T-helper 22 cell (primary cell): Measurements from ENCODE around the gene SPHK2.
"Not testable (repeated sequence)": the region's sequence is repeated elsewhere in the genome, so short reads cannot be mapped to it uniquely, and the experiment has no call there.

Source experiments
- DNase-seq: peaks from one replicate; pipeline ENCODE4 v3.0.0-alpha.2; 2020; ENCODE audit warnings: low read depth

The SPHK2 gene

GRCh38 chr19:48660852-48661710 is 41.8 kb downstream of the SPHK2 start:
- DNase-seq: peak; percentile 56

- DNase-seq: no peak
Observed at GRCh38 chr19:48661711-48662090, 42.4 kb downstream of the SPHK2 start.

GRCh38 chr19:48663667-48664066 is 44.4 kb downstream of the SPHK2 start:
- no peak for DNase-seq

DNA sequence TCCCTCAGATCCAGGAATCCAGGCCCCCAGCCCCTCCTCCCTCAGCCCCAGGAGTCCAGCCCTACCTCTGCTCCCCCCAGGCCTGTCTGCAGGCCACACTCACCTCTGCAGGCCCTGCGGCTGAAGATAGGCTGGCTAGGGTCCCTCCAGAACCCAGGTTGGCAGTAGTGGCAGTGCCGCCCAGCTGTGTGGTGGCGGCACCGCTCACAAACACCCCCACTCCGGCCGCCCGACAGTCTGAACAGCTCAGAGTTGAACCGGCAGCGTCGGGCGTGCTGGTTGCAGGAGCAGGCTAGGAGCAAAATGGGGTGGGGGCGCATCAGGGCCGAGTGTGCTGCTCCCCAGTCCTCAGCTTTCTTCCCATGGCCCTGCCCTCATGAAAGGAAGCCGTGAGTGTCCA is 45.2 kb downstream of the SPHK2 start:
- no peak for DNase-seq

DNA sequence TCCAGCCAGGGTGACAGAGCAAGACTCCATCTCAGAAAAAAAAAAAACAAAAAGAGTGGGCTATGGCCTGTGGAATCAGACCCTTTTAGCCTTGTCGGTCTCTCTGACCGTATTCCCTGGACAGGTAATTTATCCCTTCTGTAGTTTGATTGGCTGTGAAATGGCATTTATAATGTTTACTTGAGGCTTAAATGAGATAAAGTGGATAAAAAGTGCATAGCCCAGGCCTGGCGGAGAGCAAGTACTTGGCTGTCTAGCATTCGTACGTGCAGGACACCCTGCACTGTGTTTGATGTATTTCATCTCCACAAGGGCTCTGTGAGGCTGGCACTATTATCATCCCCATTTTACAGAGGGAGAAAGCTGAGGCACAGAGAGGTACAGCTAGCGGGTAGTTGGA is 46.5 kb downstream of the SPHK2 start:
- no peak for DNase-seq

DNA sequence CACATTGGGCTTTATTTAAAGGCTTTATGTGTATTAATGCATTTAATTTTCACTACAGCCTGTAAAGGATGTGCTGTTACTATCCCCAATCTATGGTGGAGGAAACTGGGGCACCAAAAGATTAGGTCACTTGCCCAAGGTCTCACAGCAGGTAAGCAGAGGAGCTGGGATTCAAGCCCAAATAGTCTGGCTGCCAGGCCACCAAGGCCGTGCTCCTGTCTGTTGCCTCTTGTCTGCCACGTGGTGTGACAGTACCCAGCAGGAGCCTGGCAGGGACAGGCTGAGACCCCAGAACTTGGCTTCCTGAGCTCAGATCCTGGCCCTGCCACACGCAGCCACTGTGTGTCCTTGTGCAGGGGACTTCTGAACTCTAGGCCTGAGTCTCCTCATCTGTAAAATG is 49.0 kb downstream of the SPHK2 start:
- DNase-seq: no peak

GRCh38 chr19:48668761-48669160 is 49.5 kb downstream of the SPHK2 start:
- no peak for DNase-seq

- no peak for DNase-seq
Observed at GRCh38 chr19:48669903-48670668, 50.8 kb downstream of the SPHK2 start.

DNA sequence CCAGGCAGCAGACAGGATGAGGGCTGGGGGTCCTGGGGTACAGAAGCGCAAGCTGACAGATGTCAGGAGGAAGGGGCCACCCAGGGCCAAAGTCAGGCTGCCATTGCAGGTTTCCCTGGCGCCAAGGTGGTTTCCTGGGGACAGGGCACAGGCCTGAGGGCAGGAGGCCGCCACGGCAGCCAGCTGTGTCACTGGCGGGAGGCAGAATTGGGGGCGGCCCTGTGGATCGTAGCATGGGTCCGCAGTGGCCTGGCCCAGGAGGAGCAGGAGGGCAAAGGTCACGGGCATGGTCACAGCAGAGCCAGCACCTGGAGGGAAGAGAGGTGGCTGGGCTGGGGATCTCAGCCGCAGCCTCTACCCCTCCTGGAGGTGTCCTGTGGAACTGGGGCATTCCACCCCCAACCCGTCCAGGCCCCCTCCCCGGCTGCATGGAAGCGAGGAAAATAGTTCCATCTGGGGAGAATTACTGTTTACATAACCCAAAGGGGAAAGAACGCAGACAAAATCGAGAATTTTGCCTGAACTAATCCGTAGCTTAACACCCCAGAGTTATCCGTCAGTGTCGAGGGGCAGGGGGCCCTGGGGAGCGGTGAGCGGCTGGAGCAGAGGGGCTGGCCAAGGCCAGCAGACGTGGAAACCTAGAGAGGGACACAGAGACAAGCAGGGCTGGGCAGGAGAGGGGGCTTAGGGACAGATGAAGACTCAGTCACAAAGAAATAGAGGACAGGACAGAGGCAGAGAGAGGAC is 51.6 kb downstream of the SPHK2 start:
- DNase-seq: no peak

DNA sequence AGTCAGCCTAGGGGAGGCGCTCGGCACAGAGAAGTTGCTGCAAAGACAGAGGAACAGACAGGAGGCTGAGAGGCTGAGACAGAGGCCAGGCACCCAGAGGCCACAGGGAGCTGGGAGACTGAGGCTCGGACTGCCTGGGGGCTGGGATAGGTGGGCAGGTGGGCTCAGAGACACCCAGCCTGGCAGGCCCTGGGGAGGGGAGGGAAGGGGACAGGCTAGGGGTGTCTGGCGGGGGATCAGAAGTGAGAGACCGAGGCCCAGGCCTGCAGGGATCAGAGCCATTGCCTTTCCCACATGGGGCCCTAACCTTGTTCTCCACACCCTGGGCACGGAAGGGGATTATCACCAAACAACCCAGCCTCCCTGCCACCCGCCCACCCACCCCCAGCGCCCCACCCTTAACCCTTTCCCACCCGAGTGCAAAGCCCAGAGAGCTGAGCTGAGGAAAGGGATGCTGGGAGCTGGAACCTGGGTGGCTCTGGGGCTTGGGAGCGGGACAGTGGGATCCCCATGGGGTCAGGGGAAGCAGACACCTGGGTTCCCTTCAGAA is 52.2 kb downstream of the SPHK2 start:
- DNase-seq: no peak

DNA sequence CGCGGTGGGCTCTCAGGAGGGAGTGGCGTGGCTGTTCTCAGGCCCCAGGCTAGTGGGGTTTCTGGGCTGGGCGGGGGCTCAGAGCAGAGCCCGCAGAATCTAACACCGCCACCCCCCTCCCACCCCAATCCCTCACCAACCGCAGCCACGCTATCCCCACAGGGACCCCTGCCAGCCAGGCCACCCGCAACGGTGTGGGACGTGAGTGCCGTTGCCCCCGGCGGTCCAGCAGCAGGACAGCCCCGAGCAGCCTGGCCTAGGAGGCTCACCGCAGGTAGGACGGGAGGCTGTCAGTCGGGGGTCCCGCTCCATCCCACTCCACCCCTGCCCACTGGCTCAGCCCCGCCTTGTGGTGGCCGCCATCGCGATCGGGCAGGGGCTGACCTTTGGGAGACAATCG is 53.7 kb downstream of the SPHK2 start, which contains the start of gene NTN5:
Gene NTN5, minus strand, starts transcription at position 24 of the 400 bp plus-strand sequence. CDS start 2,031 bp downstream, outside the sequence.
- DNase-seq: no peak

- no peak for DNase-seq
Observed at GRCh38 chr19:48673436-48674100, 54.3 kb downstream of the SPHK2 start.

- no peak for DNase-seq
Observed at GRCh38 chr19:48674216-48674809, 55.0 kb downstream of the SPHK2 start.

DNA sequence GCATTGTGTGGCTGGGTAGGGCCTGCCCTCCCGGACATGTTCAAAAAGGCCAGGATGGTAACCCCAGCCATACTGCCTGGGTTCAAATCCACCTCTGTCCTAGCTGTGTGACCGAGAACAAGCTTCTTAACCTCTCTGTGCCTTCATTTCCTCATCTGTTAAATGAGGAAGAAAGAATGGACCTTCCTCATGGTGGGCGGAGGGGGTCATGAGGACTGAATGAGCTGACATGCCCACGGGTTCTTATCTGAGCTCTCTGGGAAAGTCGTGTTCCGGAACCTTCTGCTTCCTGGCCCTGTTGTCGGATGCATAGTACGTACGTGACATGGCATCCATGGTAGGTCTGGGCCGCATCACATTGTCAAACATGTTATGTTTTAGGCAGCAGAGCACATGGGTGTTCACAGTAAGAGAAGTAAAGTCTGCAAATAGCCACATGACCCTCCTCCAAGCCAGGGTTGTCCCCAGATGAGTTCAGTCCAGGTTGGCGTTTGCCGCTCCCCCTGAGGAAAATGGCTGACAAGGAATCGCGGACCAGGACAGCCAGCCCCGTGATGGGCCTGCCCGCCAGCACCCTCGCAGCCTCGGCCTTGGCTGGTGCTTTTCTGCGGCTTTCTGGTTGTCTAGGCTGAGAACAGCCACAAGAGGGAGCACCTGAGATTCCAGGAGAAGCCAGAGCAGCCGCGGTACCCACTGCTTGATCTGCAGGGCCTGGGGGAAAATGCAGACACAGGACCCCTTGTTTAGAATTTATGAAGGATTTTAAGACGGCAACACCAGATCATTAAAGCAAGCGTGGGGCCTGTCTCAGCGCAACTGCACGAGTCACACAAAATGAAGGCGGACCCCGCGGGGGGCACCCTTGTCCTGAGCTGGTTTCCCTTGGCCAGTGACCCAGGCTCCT is 55.9 kb downstream of the SPHK2 start:
- peak; percentile 47 for DNase-seq

GRCh38 chr19:48676487-48676886 is 57.2 kb downstream of the SPHK2 start:
- no peak for DNase-seq

DNA sequence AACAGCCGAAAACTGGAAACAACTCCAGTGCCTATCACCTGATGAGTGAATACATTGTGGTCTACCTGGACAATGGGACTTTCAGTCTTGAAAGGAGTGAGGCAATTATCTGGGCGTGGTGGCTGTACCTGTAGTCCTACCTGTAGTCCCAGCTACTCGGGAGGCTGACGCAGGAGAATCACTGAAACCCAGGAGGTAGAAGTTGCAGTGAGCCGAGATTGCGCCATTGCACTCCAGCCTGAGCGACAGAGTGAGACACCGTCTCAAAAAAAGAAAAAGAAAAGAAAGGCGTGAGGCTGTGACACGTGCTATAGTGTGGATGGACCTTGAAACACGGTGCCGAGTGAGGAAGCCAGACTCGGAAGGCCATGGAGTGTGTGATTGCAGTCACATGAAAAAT is 57.6 kb downstream of the SPHK2 start:
- no peak for DNase-seq

GRCh38 chr19:48678201-48678600 is 58.9 kb downstream of the SPHK2 start:
- DNase-seq: no peak

GRCh38 chr19:48680006-48680405 is 60.7 kb downstream of the SPHK2 start:
- DNase-seq: not testable (repeated sequence)
